Left ventricle myocardium inferior (tissue), 1 donor: ENCODE data around the gene MT1A. TPM values are rescaled to one million over a fixed set of nuclear protein-coding genes. Genes with fewer than 3 reads are reported as not detected.
A peak's percentile ranks its signal among the peaks of the same experiment; 100 is the strongest.

Experiments used
- DNase-seq: peaks from one replicate; pipeline ENCODE4 v3.0.0-alpha.2; 2020
- H3K27ac ChIP-seq: fragments of 200-600 bp; replicated peaks from 2 replicates; pipeline ENCODE4 v1.8.0; 2021
- H3K27me3 ChIP-seq: fragments of 200-600 bp; 2 replicates; pipeline ENCODE4 v1.8.0; 2021; ENCODE audit warnings: low read depth
- H3K36me3 ChIP-seq: fragments of 200-600 bp; 2 replicates; pipeline ENCODE4 v1.8.0; 2021
- H3K4me1 ChIP-seq: fragments of 200-600 bp; 2 replicates; pipeline ENCODE4 v1.8.0; 2021
- H3K4me3 ChIP-seq: fragments of 200-600 bp; 2 replicates; pipeline ENCODE4 v1.8.0; 2021; ENCODE audit warnings: mild to moderate bottlenecking, moderate library complexity
- H3K9me3 ChIP-seq: fragments of 200-600 bp; replicated peaks from 2 replicates; pipeline ENCODE4 v1.8.0; 2021
- CTCF ChIP-seq: fragments of 200-600 bp; IDR thresholded peaks from 2 replicates; pipeline ENCODE4 v1.8.0; 2021; ENCODE audit warnings: antibody characterized with exemption, mild to moderate bottlenecking, borderline replicate concordance
- intact Hi-C: fragments of 100-400 bp; cut with micrococcal nuclease; formaldehyde crosslinking; loops from one replicate; pipeline ENCODE4 v1.11.0; 2022
- total RNA-seq: library from RNA; stranded (reverse); fragmentation: NEBNext Ultra II Directional; extraction: Animal tissue kit (Norgen Biotek cat#: 25700); gene quantifications from one replicate; pipeline ENCODE4 v1.2.1, GENCODE V29; 2021
- donor health status: DM: no; HTN: yes; CAD: no; lungs with severe emphysema.

The MT1A gene
- total RNA-seq, 1 donor from 2014 or later = 1.2 TPM

DNA sequence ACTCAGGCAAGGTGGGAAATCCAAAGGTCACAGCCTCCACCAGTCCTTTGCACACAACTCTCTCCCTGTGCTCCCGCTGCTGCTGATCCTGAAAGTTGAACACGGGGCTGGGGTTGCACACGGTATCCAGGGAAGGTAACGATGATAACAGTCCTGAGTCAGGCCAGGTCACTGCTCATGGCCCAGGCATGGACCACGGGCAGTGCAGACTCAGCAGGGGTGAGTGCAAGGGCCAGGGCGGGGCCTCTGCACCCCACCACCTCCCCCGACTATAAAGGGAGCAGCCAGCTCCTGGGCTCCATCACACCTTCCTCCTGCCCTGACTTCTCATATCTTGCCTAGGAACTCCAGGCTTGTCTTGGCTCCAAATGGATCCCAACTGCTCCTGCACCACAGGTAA lies 13.1 kb downstream of the MT1A start, which contains the start of gene MT1B:
Gene MT1B, plus strand, starts transcription at position 301 of the 400 bp plus-strand sequence. Its CDS starts 68 bp downstream, at position 369.
- Histone ChIP-seq H3K27ac (no peak within 1 kb of the TSS), H3K9me3 (no peaks in the 10 kb centered on the region), H3K36me3 (no peaks in the 10 kb centered on the region), H3K4me3 (no peak within 1 kb of the TSS), H3K4me1 (no peaks in the 10 kb centered on the region), H3K27me3 (peaks cover 49% of the 10 kb centered on the region)
- TF ChIP-seq CTCF = no peak
- intact Hi-C loops = no loop called here
- no peak for DNase-seq

GRCh38 chr16:56652600-56652999 lies 14.1 kb downstream of the MT1A start:
- peaks cover 39% of the 10 kb centered on the region for H3K27me3 ChIP-seq
- H3K9me3 ChIP-seq = no peaks in the 10 kb centered on the region
- TF ChIP-seq CTCF = no peak
- no peak overlapping the region for H3K4me3 ChIP-seq
- DNase-seq = no peak
- no peaks in the 10 kb centered on the region for H3K36me3 ChIP-seq
- peaks cover 5% of the 10 kb centered on the region for H3K4me1 ChIP-seq
- H3K27ac ChIP-seq = no peak overlapping the region
- intact Hi-C loops = no loop called here

- peaks cover 33% of the 10 kb centered on the region for H3K27me3 ChIP-seq
- no peak for TF ChIP-seq CTCF
- DNase-seq = no peak
- H3K4me1 ChIP-seq = peaks cover 11% of the 10 kb centered on the region
- intact Hi-C loops = no loop called here
- no peaks in the 10 kb centered on the region for H3K9me3 ChIP-seq
- no peak overlapping the region for H3K4me3 ChIP-seq
- no peaks in the 10 kb centered on the region for H3K36me3 ChIP-seq
- no peak overlapping the region for H3K27ac ChIP-seq
These were observed 14.8 kb downstream of the MT1A start for GRCh38 chr16:56653218-56653617.

- H3K4me1 ChIP-seq = peaks cover 19% of the 10 kb centered on the region
- peak within 1 kb of the TSS; percentile 24 for H3K27ac ChIP-seq
- H3K27me3 ChIP-seq = peaks cover 34% of the 10 kb centered on the region
- H3K36me3 ChIP-seq = no peaks in the 10 kb centered on the region
- intact Hi-C loops = no loop called here
- TF ChIP-seq CTCF = no peak
- peak within 1 kb of the TSS; percentile 72 for H3K4me3 ChIP-seq
- peak; percentile 73 for DNase-seq
- no peaks in the 10 kb centered on the region for H3K9me3 ChIP-seq
These were observed 19.3 kb downstream of the MT1A start, which contains the start of gene MT1F for GRCh38 chr16:56657555-56658326. TSS of gene MT1F (plus strand) at chr16:56657959. CDS start at chr16:56658059, 100 bp downstream.

GRCh38 chr16:56658327-56658875 lies 19.9 kb downstream of the MT1A start:
- peaks cover 41% of the 10 kb centered on the region for H3K27me3 ChIP-seq
- peak overlapping the region; percentile 72 for H3K4me3 ChIP-seq
- peaks cover 23% of the 10 kb centered on the region for H3K4me1 ChIP-seq
- intact Hi-C loops = no loop called here
- peak; percentile 43 for DNase-seq
- no peaks in the 10 kb centered on the region for H3K36me3 ChIP-seq
- H3K9me3 ChIP-seq = no peaks in the 10 kb centered on the region
- no peak for TF ChIP-seq CTCF
- H3K27ac ChIP-seq = no peak overlapping the region
